OCI-LY3 (cell line): ENCODE results near the gene IQCM.

Experiments used
- CTCF ChIP-seq: fragments of 200-600, 300-600 bp; sonication (generic); IDR thresholded peaks from 2 replicates; pipeline ENCODE4 v1.5.1; 2014; ENCODE audit warnings: antibody characterized with exemption, low read length, low read depth
- EZH2phosphoT487 ChIP-seq: fragments of 200-600 bp; shearing (Covaris generic); IDR thresholded peaks from 2 replicates; pipeline ENCODE4 v1.6.1; 2018; ENCODE audit warnings: antibody characterized with exemption, mixed run types, low read depth

GRCh38 chr4:149493492-149493891 is 322.2 kb downstream of the IQCM start:
- TF ChIP-seq CTCF (no peak), EZH2phosphoT487 (no peak)
